B cell (primary cell): ENCODE data around the gene AFG1L. TPM values are rescaled to one million over a fixed set of nuclear protein-coding genes. Genes with fewer than 3 reads are reported as not detected.

Experiments used
- ATAC-seq: fragments of 200-7000 bp; cut with Tn5 transposase; one replicate; pipeline ENCODE4 v1.10.0; 2021; ENCODE audit warnings: low read depth, mild to moderate bottlenecking, moderate number of reproducible peaks, moderate library complexity
- CTCF ChIA-PET: fragments of 350-600 bp; sonication (Branson Sonifier 250); formaldehyde crosslinking; loops from one replicate; lab custom pipeline; 2021; ENCODE audit warnings: antibody characterized with exemption, inconsistent platforms; lab: Charles Lee
- POLR2A ChIA-PET: fragments of 350-600 bp; sonication (Branson Sonifier 250); formaldehyde crosslinking; loops from one replicate; lab custom pipeline; 2021; ENCODE audit warnings: antibody characterized with exemption; lab: Charles Lee
- DNase-seq: peaks from one replicate; pipeline ENCODE4 v3.0.0; 2013
- H2AFZ ChIP-seq: 2 replicates; pipeline ENCODE4 v1.6.1; 2012; ENCODE audit warnings: mild to moderate bottlenecking, low read depth, low read length; ENCODE audit not compliant: insufficient read depth, poor library complexity, severe bottlenecking
- H3K27ac ChIP-seq, 2 donors: 1 replicate in 1 of 2; 2 replicates in 1 of 2; pipeline ENCODE4 v1.5.1; 2012 to 2013; ENCODE audit warnings: low read length in 2 of 2, mild to moderate bottlenecking in 2 of 2, moderate library complexity in 1 of 2
- H3K27me3 ChIP-seq, 4 experiments: fragments of 200-600 bp in 1 of 4; sonication (generic) in 1 of 4; replicated peaks in 1 of 4; 1 replicate in 2 of 4; 2 replicates in 2 of 4; pipeline versions ENCODE4 v1.6.1 to v1.7.0; 2013 to 2016; ENCODE audit warnings: low read length in 3 of 4, mild to moderate bottlenecking in 2 of 4, mixed read lengths in 1 of 4, moderate library complexity in 1 of 4; ENCODE audit not compliant: insufficient read depth in 4 of 4, control insufficient read depth in 3 of 4; ENCODE audit errors: control extremely low read depth in 1 of 4
- H3K36me3 ChIP-seq, 2 experiments: replicated peaks in 1 of 2; 1 replicate in 1 of 2; 2 replicates in 1 of 2; pipeline versions ENCODE4 v1.6.1 to v1.7.1; 2013; ENCODE audit warnings: low read length in 1 of 2; ENCODE audit not compliant: insufficient read depth in 2 of 2, control insufficient read depth in 1 of 2; ENCODE audit errors: control extremely low read depth in 1 of 2, extremely low read depth in 1 of 2
- H3K4me1 ChIP-seq, 2 donors: fragments of 200-600 bp in 1 of 2; sonication (generic) in 1 of 2; 1 replicate in 1 of 2; 2 replicates in 1 of 2; pipeline versions ENCODE4 v1.5.1 to v1.6.1; 2013 to 2017; ENCODE audit warnings: low read length in 2 of 2; ENCODE audit not compliant: control insufficient read depth in 2 of 2, insufficient read depth in 2 of 2
- H3K4me2 ChIP-seq: replicated peaks from 2 replicates; pipeline ENCODE3; 2012; ENCODE audit warnings: mild to moderate bottlenecking, low read depth, low read length; ENCODE audit not compliant: poor library complexity, severe bottlenecking
- H3K4me3 ChIP-seq, 5 experiments: fragments of 200-600 bp in 1 of 5; sonication (generic) in 1 of 5; 1 replicate in 3 of 5; 2 replicates in 2 of 5; pipeline versions ENCODE4 v1.5.1 to v1.7.0; 2011 to 2016; ENCODE audit warnings: low read length in 4 of 5, mild to moderate bottlenecking in 4 of 5, low read depth in 2 of 5, control low read depth in 1 of 5, moderate library complexity in 1 of 5; ENCODE audit not compliant: insufficient read depth in 1 of 5; ENCODE audit errors: control extremely low read depth in 1 of 5, extremely low read depth in 1 of 5
- H3K79me2 ChIP-seq: fragments of 200-600 bp; sonication (generic); one replicate; pipeline ENCODE4 v1.6.0; 2016; ENCODE audit warnings: low read length; ENCODE audit not compliant: control insufficient read depth, insufficient read depth
- H3K9ac ChIP-seq: fragments of 200-600 bp; sonication (generic); 2 replicates; pipeline ENCODE4 v1.6.1; 2017; ENCODE audit warnings: mild to moderate bottlenecking, low read length, moderate library complexity
- H3K9me3 ChIP-seq, 3 donors: one replicate each; pipeline versions ENCODE4 v1.6.1 to v1.7.1; 2013; ENCODE audit warnings: low read length in 2 of 3; ENCODE audit not compliant: control insufficient read depth in 2 of 3, insufficient read depth in 1 of 3; ENCODE audit errors: control extremely low read depth in 1 of 3
- H4K20me1 ChIP-seq: 2 replicates; pipeline ENCODE4 v1.6.0; 2012; ENCODE audit warnings: mild to moderate bottlenecking, low read length; ENCODE audit not compliant: insufficient read depth, control insufficient read depth, poor library complexity, severe bottlenecking
- H3K27ac Mint-ChIP-seq: one replicate; pipeline ENCODE4 v1.8.0; 2021; ENCODE audit warnings: mixed read lengths
- H3K27me3 Mint-ChIP-seq: one replicate; pipeline ENCODE4 v1.8.0; 2021; ENCODE audit warnings: mixed read lengths
- H3K4me1 Mint-ChIP-seq: one replicate; pipeline ENCODE4 v1.8.0; 2021; ENCODE audit warnings: mixed read lengths
- H3K4me3 Mint-ChIP-seq: one replicate; pipeline ENCODE4 v1.8.0; 2021; ENCODE audit warnings: mixed read lengths
- H3K9me3 Mint-ChIP-seq: one replicate; pipeline ENCODE4 v1.8.0; 2022; ENCODE audit warnings: mixed read lengths; ENCODE audit not compliant: insufficient read depth
- CTCF ChIP-seq: fragments of 200-600 bp; IDR thresholded peaks from one replicate; pipeline ENCODE4 v1.8.0; 2022; ENCODE audit warnings: antibody characterized with exemption, mild to moderate bottlenecking
- EZH2 ChIP-seq: IDR thresholded peaks from 2 replicates; pipeline ENCODE4 v1.6.1; 2012; ENCODE audit warnings: borderline replicate concordance, low read depth, mild to moderate bottlenecking, moderate library complexity, low read length; ENCODE audit not compliant: insufficient read depth, poor library complexity, severe bottlenecking
- WGBS: methylation state at CpG from one replicate; pipeline ENCODE4 v1.1.5; 2013; ENCODE audit warnings: missing lambda C conversion rate; ENCODE audit not compliant: insufficient coverage; 5-methylcytosine and 5-hydroxymethylcytosine counted together
- intact Hi-C: fragments of 100-400 bp; cut with micrococcal nuclease; formaldehyde crosslinking; loops from one replicate; pipeline ENCODE4 v1.10.0; 2022
- polyA plus RNA-seq: library from polyadenylated mRNA; depleted of rRNA; stranded (reverse); fragments of >200 nt; gene quantifications from 2 replicates; pipeline ENCODE4 v1.2.3, GENCODE V29; 2012
- total RNA-seq, 2 donors: library from RNA; stranded (reverse); fragments of 120-200 nt in 1 of 2; gene quantifications; 1 replicate in 1 of 2; 2 replicates in 1 of 2; pipeline versions ENCODE4 v1.2.3 to v1.2.4, GENCODE V29; 2013 to 2022

AFG1L gene
- total and polyA plus RNA-seq, 2 donors (not counting 1 experiment from before 2014, with no cell fraction given), result 1.8 to 14.2 TPM

GRCh38 chr6:108293527-108294296, 1.1 kb upstream of the AFG1L start:
- no peaks in the 10 kb centered on the region for H3K27me3 Mint-ChIP-seq
- Histone ChIP-seq H3K36me3 (no peaks in the 10 kb centered on the region), H3K79me2 (peaks cover 14% of the 10 kb centered on the region), H3K4me3 (peak overlapping the region in 4 of 5 experiments; percentile 84 to 98 (median 94)), H3K9me3 (peaks cover 0 to 4% (median 0%) of the 10 kb centered on the region in 3 donors), H4K20me1 (no peaks in the 10 kb centered on the region), H3K4me2 (peak overlapping the region; percentile 89), H3K27ac (peak overlapping the region; percentile 91 to 98), H3K4me1 (peaks cover 12 to 16% of the 10 kb centered on the region in 2 donors), H3K27me3 (no peaks in the 10 kb centered on the region), H2AFZ (peak overlapping the region; percentile 99), H3K9ac (peak overlapping the region; percentile 90)
- ChIA-PET POLR2A (interaction anchor here (0.6 to 3.2 kb wide), 2 partner anchors 32 to 33 kb away, joined by 5 to 35 read pairs; partner anchors contain the start of gene SNX3), CTCF (interaction anchor here (1.2 to 2.3 kb wide), 3 partner anchors 11 to 32 kb away, joined by 4 to 12 read pairs (median 5); partner anchors contain the start of gene SNX3)
- H3K4me1 Mint-ChIP-seq, result peaks cover 27% of the 10 kb centered on the region
- no peaks in the 10 kb centered on the region for H3K9me3 Mint-ChIP-seq
- peak overlapping the region; percentile 97 for H3K27ac Mint-ChIP-seq
- intact Hi-C loops, result loop anchor here (1.0 to 10.0 kb wide), 3 partner anchors 32 to 219 kb away; partner anchors contain the start of genes OSTM1 and SNX3
- ATAC-seq (no peak), DNase-seq (no peak)
- 94% methylated on average over 10 of the region's 19 CpGs for WGBS
- TF ChIP-seq EZH2 (no peak), CTCF (no peak)
- H3K4me3 Mint-ChIP-seq, result peak overlapping the region; percentile 97
